ENCODE measurements around the gene DNAAF1. TPM values are rescaled to one million over a fixed set of nuclear protein-coding genes. Genes with fewer than 3 reads are reported as not detected.

Gene DNAAF1
- polyA plus RNA-seq, 1 of the 3 experiments (the other 2 are of a cell fraction), result 0.35 TPM

- H3K4me2 ChIP-seq, result no peak overlapping the region
- H3K27me3 ChIP-seq (ENCODE audit: insufficient read depth), result no peaks in the 10 kb centered on the region
- 80% methylated on average over 6 of the region's 6 CpGs for WGBS (ENCODE audit: low lambda C conversion rate)
- no peak overlapping the region for H2AFZ ChIP-seq (ENCODE audit: low read depth)
- peaks cover 69% of the 10 kb centered on the region for H3K79me2 ChIP-seq (ENCODE audit: insufficient read depth)
- no peaks in the 10 kb centered on the region for H3K9me3 ChIP-seq
- H4K20me1 ChIP-seq (ENCODE audit: insufficient read depth), result peaks cover 18% of the 10 kb centered on the region
- H3K9ac ChIP-seq, result no peak overlapping the region
- DNase-seq, result no peak
- H3K4me1 ChIP-seq (ENCODE audit: control insufficient read depth in 1 of 2, insufficient read depth in 2 of 2, low read depth in 1 of 2, low read length in 1 of 2), result peaks cover 0 to 2% of the 10 kb centered on the region in 2 experiments; a peak in 1 of 4 replicates
- no peak overlapping the region for H3K27ac ChIP-seq (ENCODE audit: low read depth in 2 of 2, low read length in 1 of 2)
- ChIA-PET POLR2A (no interaction called here), CTCF (interaction anchor here (1.0 to 3.1 kb wide), 3 partner anchors 36 to 55 kb away, joined by 3 to 14 read pairs (median 4); partner anchors contain the start of gene TAF1C)
- TF ChIP-seq SMC3 (IDR thresholded peaks at IDR 0.05; ENCODE audit: low read depth, low read length) (no peak), CTCF (IDR thresholded peaks at IDR 0.05) (no peak), MXI1 (IDR thresholded peaks at IDR 0.05; ENCODE audit: low read depth, low read length) (no peak), ELF1 (IDR thresholded peaks at IDR 0.05) (no peak), PBX3 (IDR thresholded peaks at IDR 0.05) (no peak), POLR2AphosphoS5 (IDR thresholded peaks at IDR 0.05; ENCODE audit: low read depth, low read length) (no peak), SIN3A (IDR thresholded peaks at IDR 0.05; ENCODE audit: borderline replicate concordance, low read depth, low read length) (no peak), MAX (IDR thresholded peaks at IDR 0.05; ENCODE audit: low read depth) (no peak), REST (IDR thresholded peaks at IDR 0.05; ENCODE audit: low read depth, low read length) (no peak), FOXM1 (IDR thresholded peaks at IDR 0.05; ENCODE audit: low read depth) (no peak)
- no peaks in the 10 kb centered on the region for H3K36me3 ChIP-seq (replicated peaks in 1 of 2; ENCODE audit: control insufficient read depth in 1 of 2, insufficient read depth in 2 of 2, low read length in 1 of 2)
- no peaks in the 10 kb centered on the region for H3F3A ChIP-seq (replicated peaks; ENCODE audit: insufficient read depth)
- no peaks in the 10 kb centered on the region for H3K9me2 ChIP-seq
- H3K4me3 ChIP-seq (ENCODE audit: low read depth in 2 of 2, low read length in 1 of 2), result no peak overlapping the region
These were observed 5.4 kb upstream of the DNAAF1 start for GRCh38 chr16:84139628-84140258.
